Naive B cell (primary cell): Measurements from ENCODE around the gene VILL. TPM values are rescaled to one million over a fixed set of nuclear protein-coding genes. Genes with fewer than 3 reads are reported as not detected.
A peak's percentile ranks its signal among the peaks of the same experiment; 100 is the strongest.

Source experiments
- ATAC-seq, 2 donors: fragments of 150-1000 bp; cut with Tn5 transposase; 2 replicates each; pipeline ENCODE4 v1.10.0; 2021; ENCODE audit warnings: low read depth in 2 of 2, mild to moderate bottlenecking in 2 of 2, moderate library complexity in 2 of 2
- DNase-seq: peaks from one replicate; pipeline ENCODE4 v3.0.0; 2022
- H3K27ac Mint-ChIP-seq, 6 donors: one replicate each; pipeline ENCODE4 v1.8.0; 2020 to 2022; ENCODE audit warnings: mild to moderate bottlenecking in 6 of 6, mixed read lengths in 6 of 6, moderate library complexity in 5 of 6, inconsistent platforms in 2 of 6
- H3K27me3 Mint-ChIP-seq, 3 donors: one replicate each; pipeline ENCODE4 v1.8.0; 2021 to 2022; ENCODE audit warnings: mixed read lengths in 3 of 3, mild to moderate bottlenecking in 1 of 3
- H3K36me3 Mint-ChIP-seq, 2 donors: one replicate each; pipeline ENCODE4 v1.8.0; 2020 to 2022; ENCODE audit warnings: mixed read lengths in 2 of 2, inconsistent platforms in 1 of 2, mild to moderate bottlenecking in 1 of 2
- H3K4me1 Mint-ChIP-seq, 3 donors: one replicate each; pipeline ENCODE4 v1.8.0; 2020 to 2022; ENCODE audit warnings: mixed read lengths in 3 of 3, inconsistent platforms in 1 of 3, mild to moderate bottlenecking in 1 of 3, moderate library complexity in 1 of 3
- H3K4me3 Mint-ChIP-seq, 8 donors: one replicate each; pipeline ENCODE4 v1.8.0; 2020 to 2022; ENCODE audit warnings: mild to moderate bottlenecking in 8 of 8, mixed read lengths in 8 of 8, moderate library complexity in 8 of 8, inconsistent platforms in 2 of 8
- H3K9me3 Mint-ChIP-seq, 7 donors: one replicate each; pipeline ENCODE4 v1.8.0; 2020 to 2022; ENCODE audit warnings: mixed read lengths in 7 of 7, mild to moderate bottlenecking in 5 of 7, inconsistent platforms in 2 of 7, moderate library complexity in 1 of 7
- polyA plus RNA-seq, 6 donors: library from polyadenylated mRNA; unstranded; fragments of 300-500 nt; fragmentation: Illumina TruSeq; gene quantifications; one replicate each; pipeline ENCODE4 v1.2.3, GENCODE V29; 2021; ENCODE audit warnings: low read depth in 6 of 6

Gene VILL
- polyA plus RNA-seq, 6 donors from 2014 or later, result 8.4 to 17.8 (median 11.8) TPM

- Mint-ChIP-seq H3K27me3 (no peaks in the 10 kb centered on the region), H3K4me1 (peaks cover 0 to 4% (median 2%) of the 10 kb centered on the region in 3 donors), H3K27ac (peak overlapping the region in 2 of 6 donors; percentile 72 to 74), H3K36me3 (peaks cover 0 to 2% of the 10 kb centered on the region in 2 donors), H3K9me3 (peaks cover 0 to under 1% (median 0%) of the 10 kb centered on the region in 7 donors), H3K4me3 (peak overlapping the region in 1 of 8 donors; percentile 66)
- DNase-seq (no peak), ATAC-seq (no peak)
Measured at GRCh38 chr3:38009807-38010591, 19.4 kb downstream of the VILL start.

GRCh38 chr3:38011111-38011510 is 20.5 kb downstream of the VILL start:
- Mint-ChIP-seq H3K27ac (no peak overlapping the region), H3K4me3 (no peak overlapping the region), H3K36me3 (peaks cover 0 to 11% of the 10 kb centered on the region in 2 donors), H3K27me3 (no peaks in the 10 kb centered on the region), H3K9me3 (peaks cover 0 to 6% (median 4%) of the 10 kb centered on the region in 7 donors), H3K4me1 (no peaks in the 10 kb centered on the region)
- DNase-seq (no peak), ATAC-seq (no peak)

GRCh38 chr3:38015485-38015884 is 24.9 kb downstream of the VILL start:
- H3K27ac Mint-ChIP-seq, result peak overlapping the region in 1 of 6 donors; percentile 35
- H3K4me3 Mint-ChIP-seq, result no peak overlapping the region
- DNase-seq, result no peak
- ATAC-seq, result no peak
- H3K9me3 Mint-ChIP-seq, result peaks cover 0 to 8% (median 7%) of the 10 kb centered on the region in 7 donors
- H3K4me1 Mint-ChIP-seq, result no peaks in the 10 kb centered on the region
- no peaks in the 10 kb centered on the region for H3K27me3 Mint-ChIP-seq
- peaks cover 0 to 22% of the 10 kb centered on the region in 2 donors for H3K36me3 Mint-ChIP-seq

GRCh38 chr3:38015984-38016383 is 25.4 kb downstream of the VILL start:
- H3K27ac Mint-ChIP-seq, result no peak overlapping the region
- DNase-seq, result no peak
- H3K4me3 Mint-ChIP-seq, result no peak overlapping the region
- peaks cover 0 to 22% of the 10 kb centered on the region in 2 donors for H3K36me3 Mint-ChIP-seq
- H3K9me3 Mint-ChIP-seq, result peaks cover 0 to 8% (median 7%) of the 10 kb centered on the region in 7 donors
- no peaks in the 10 kb centered on the region for H3K27me3 Mint-ChIP-seq
- no peaks in the 10 kb centered on the region for H3K4me1 Mint-ChIP-seq
- no peak for ATAC-seq

- no peak overlapping the region for H3K4me3 Mint-ChIP-seq
Measured at GRCh38 chr3:38016410-38016809, 25.8 kb downstream of the VILL start.

GRCh38 chr3:38016847-38017444 is 26.4 kb downstream of the VILL start:
- Mint-ChIP-seq H3K4me3 (no peak overlapping the region), H3K9me3 (peaks cover 0 to 8% (median 7%) of the 10 kb centered on the region in 7 donors), H3K27ac (peak overlapping the region in 1 of 6 donors; percentile 75), H3K4me1 (no peaks in the 10 kb centered on the region), H3K36me3 (peaks cover 0 to 22% of the 10 kb centered on the region in 2 donors), H3K27me3 (no peaks in the 10 kb centered on the region)
- ATAC-seq (no peak), DNase-seq (no peak)

More at GRCh38 chr3:38016410-38016809, 25.8 kb downstream of the VILL start:
- ATAC-seq, result no peak
- H3K36me3 Mint-ChIP-seq, result peaks cover 0 to 22% of the 10 kb centered on the region in 2 donors
- H3K27me3 Mint-ChIP-seq, result no peaks in the 10 kb centered on the region
- DNase-seq, result no peak
- no peak overlapping the region for H3K27ac Mint-ChIP-seq
- H3K9me3 Mint-ChIP-seq, result peaks cover 0 to 8% (median 7%) of the 10 kb centered on the region in 7 donors
- H3K4me1 Mint-ChIP-seq, result no peaks in the 10 kb centered on the region

GRCh38 chr3:38017445-38018295 is 27.1 kb downstream of the VILL start:
- no peak for ATAC-seq
- Mint-ChIP-seq H3K27ac (peak overlapping the region in 1 of 6 donors; percentile 69), H3K36me3 (peaks cover 0 to 22% of the 10 kb centered on the region in 2 donors)

GRCh38 chr3:38018296-38019266 is 28.0 kb downstream of the VILL start:
- peak overlapping the region in 3 of 6 donors; percentile 12 to 69 (median 62) for H3K27ac Mint-ChIP-seq
- no peak overlapping the region for H3K4me3 Mint-ChIP-seq
- no peaks in the 10 kb centered on the region for H3K27me3 Mint-ChIP-seq
- H3K4me1 Mint-ChIP-seq, result peaks cover 1 to 6% (median 4%) of the 10 kb centered on the region in 3 donors
- peaks cover 0 to 22% of the 10 kb centered on the region in 2 donors for H3K36me3 Mint-ChIP-seq
- peaks cover 0 to 8% (median 7%) of the 10 kb centered on the region in 7 donors for H3K9me3 Mint-ChIP-seq
- ATAC-seq (no peak), DNase-seq (no peak)

More at GRCh38 chr3:38017445-38018295, 27.1 kb downstream of the VILL start:
- DNase-seq, result no peak
- Mint-ChIP-seq H3K4me1 (no peaks in the 10 kb centered on the region), H3K27me3 (no peaks in the 10 kb centered on the region), H3K4me3 (no peak overlapping the region), H3K9me3 (peaks cover 0 to 8% (median 7%) of the 10 kb centered on the region in 7 donors)

- ATAC-seq (no peak), DNase-seq (no peak)
- no peaks in the 10 kb centered on the region for H3K27me3 Mint-ChIP-seq
- peaks cover 8 to 15% (median 14%) of the 10 kb centered on the region in 3 donors for H3K4me1 Mint-ChIP-seq
- peaks cover 0 to 21% of the 10 kb centered on the region in 2 donors for H3K36me3 Mint-ChIP-seq
- peak overlapping the region in 3 of 6 donors; percentile 39 to 79 (median 54) for H3K27ac Mint-ChIP-seq
- H3K4me3 Mint-ChIP-seq, result no peak overlapping the region
- H3K9me3 Mint-ChIP-seq, result peaks cover 0 to 8% (median 7%) of the 10 kb centered on the region in 7 donors
Measured at GRCh38 chr3:38019658-38020341, 29.2 kb downstream of the VILL start.

- Mint-ChIP-seq H3K4me3 (no peak overlapping the region), H3K27ac (peak overlapping the region in 2 of 6 donors; percentile 15 to 36)
- no peak for ATAC-seq
Measured at GRCh38 chr3:38020342-38020726, 29.7 kb downstream of the VILL start.

GRCh38 chr3:38021196-38021595 is 30.6 kb downstream of the VILL start:
- DNase-seq (no peak), ATAC-seq (no peak)
- Mint-ChIP-seq H3K36me3 (peaks cover 0 to 10% of the 10 kb centered on the region in 2 donors), H3K4me1 (peaks cover 19 to 25% (median 24%) of the 10 kb centered on the region in 3 donors), H3K27ac (peak overlapping the region in 3 of 6 donors; percentile 13 to 46 (median 40)), H3K27me3 (no peaks in the 10 kb centered on the region), H3K9me3 (peaks cover 0 to 5% (median under 1%) of the 10 kb centered on the region in 7 donors), H3K4me3 (no peak overlapping the region)

More at GRCh38 chr3:38020342-38020726, 29.7 kb downstream of the VILL start:
- H3K36me3 Mint-ChIP-seq, result peaks cover 0 to 16% of the 10 kb centered on the region in 2 donors
- no peak for DNase-seq
- H3K27me3 Mint-ChIP-seq, result no peaks in the 10 kb centered on the region
- peaks cover 0 to 7% (median 5%) of the 10 kb centered on the region in 7 donors for H3K9me3 Mint-ChIP-seq
- H3K4me1 Mint-ChIP-seq, result peaks cover 12 to 19% (median 18%) of the 10 kb centered on the region in 3 donors
